GM19099 (cell line): ENCODE measurements around the gene HS3ST3A1.

Experiments
- POLR2A ChIP-seq: IDR thresholded peaks from 3 replicates; pipeline ENCODE4 v1.6.1; 2011; ENCODE audit warnings: low read depth; ENCODE audit not compliant: insufficient read length; ENCODE audit errors: extremely low read depth

Gene HS3ST3A1

DNA sequence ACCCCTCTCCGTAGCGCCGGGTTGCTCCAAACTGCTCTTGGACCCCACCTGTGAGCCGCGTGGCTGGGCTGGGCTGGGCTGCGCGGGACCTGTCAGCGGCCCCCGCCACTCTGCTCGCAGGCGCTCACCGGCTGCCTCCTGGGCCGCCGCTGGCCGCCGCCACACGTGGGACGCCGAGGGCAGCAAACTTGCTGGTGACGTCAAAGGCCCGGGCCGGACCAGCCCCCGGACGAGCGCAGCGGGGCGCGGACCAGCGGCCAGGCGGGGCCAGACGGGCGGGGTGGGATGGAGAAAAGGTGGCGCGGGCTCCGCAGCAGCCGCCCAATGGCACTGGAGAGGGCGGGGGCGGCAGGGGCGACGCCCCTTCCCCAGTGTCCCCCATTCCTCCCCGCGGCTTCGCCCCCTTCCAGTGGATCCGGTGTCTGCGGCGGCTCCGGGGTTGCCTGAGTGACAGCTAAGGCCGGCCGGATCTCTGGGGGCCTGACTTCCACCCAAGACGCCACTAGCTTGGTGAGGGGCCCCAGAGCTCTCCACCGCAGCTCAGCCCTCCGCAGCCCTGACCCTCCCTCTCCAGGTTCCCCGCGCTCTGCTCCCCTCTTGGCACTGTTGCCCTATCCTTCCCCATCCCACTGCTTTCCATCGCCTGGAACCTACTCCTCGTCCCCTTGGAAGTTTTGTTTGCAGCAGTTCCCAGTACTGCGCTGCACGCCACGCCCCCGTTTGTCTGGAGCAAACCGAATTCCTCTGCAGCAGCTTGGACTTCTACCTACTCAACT is at the start of gene HS3ST3A1:
Gene HS3ST3A1 (minus strand): TSS at position 154 of the 776 bp plus-strand sequence. CDS start 800 bp downstream, outside the sequence.
- TF ChIP-seq POLR2A: no peak

DNA sequence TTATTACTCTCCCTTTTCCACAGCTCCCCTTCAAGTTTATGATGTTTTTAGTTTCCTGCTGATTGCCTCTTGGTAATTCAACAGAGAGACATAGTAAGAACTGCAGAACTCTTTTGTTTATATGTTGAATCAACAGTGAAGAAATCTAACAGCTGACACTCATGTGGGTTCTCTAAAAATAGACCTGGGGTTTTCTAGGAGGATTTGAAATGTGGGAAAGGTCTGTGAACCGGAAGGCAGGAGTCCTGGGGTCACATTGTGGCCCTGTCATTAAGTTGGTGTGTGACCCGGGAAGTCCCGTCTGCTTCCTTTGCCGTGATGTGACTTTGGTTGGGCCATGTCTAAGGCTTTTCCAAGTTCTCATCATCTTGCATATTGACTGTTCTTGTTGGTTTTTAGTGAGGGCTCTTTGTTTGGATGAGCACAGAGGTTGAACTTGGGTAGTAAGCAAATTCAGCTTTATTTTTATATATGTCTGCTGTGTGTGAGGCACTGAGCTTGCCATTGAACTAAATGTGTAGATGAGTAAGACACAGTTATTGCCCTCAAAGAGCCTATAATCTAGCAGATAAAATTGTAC is 48.5 kb upstream of the HS3ST3A1 start:
- TF ChIP-seq POLR2A: no peak

DNA sequence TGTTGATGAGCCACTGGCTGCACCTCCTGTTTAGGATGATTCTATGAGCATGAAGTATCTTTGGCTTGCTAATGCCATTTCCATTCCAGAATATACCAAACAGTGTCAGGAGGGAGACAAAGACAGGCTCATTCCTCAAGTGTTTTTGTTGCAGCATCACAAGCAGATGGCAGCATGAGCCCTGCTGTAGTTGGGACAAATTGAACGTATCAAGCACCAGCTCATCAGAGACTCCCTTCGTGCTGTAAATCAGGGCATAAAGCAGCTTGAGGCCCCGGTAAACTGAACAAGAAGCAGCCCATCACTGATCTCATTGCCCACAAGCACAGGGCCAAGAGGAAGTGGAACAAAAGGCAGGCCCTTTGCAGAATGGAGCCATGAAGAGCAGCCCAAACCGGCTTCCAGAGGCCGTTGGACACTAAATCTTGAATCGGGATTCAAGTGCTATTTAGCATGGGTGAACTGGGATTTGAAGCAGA is 45.9 kb upstream of the HS3ST3A1 start:
- TF ChIP-seq POLR2A: no peak

DNA sequence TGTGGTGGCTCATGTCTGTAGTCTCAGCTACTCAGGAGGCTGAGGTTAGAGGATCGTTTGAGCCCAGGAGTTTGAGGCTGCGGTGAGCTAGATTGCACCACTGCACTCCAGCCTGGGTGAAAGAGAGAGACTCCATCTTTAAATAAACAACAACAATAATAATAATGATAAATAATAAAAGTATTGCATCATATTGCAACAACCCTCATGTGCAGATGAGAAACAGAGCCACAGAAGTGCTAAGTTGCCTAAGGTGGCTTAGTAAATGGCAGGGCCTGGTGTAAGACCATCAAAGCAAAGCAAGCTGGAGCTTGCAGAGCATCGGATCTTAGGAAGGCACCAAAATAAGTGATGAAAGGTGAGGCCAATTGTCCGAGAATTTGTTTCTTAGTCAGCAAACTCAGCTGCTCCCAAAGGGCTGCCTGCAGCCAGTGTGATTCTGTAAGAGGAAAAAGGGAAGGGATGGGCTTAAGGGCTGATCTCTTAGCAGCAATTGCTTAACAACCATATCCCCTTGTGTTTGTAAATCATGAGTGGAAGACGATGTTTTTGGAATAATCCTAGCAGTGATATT is 45.3 kb upstream of the HS3ST3A1 start:
- TF ChIP-seq POLR2A: no peak

DNA sequence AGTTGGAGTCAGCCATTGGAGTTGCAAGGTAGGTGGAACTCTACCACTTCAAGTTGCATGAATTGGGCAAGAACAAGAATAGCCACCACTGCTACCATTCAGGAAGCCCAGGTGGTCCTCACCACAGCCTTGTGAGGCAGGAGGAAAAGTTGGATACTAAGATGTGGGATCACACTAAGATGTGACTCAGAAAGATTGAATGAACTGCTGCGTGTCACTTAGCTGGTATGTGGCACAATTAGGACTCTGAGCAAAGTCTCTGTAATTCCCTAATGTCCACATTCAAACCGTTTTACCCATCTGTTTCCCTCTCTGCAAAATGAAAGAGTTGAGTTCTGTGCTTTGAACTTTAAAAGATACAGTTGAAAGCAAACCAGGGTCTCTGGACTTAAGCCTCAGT is 44.7 kb upstream of the HS3ST3A1 start:
- no peak for TF ChIP-seq POLR2A

DNA sequence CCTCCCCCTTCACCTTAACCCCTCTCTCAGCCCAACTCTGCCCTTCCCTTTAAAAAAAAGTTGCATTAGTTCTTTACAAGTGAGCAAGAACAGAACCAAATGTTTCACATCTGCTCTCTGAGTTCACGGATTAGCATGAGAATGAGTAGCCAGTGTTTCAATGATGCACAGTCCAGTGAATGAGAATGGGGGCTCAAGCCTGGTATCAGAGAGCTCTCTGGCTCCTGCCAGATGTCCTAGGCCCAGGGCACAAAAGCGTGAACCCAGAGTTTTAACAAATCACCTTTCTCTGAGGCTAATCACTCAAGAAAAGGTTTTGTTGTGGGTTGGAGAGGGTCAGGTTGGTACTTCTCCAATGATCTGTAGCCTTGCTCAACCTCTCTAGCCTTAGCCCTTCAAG is 41.5 kb upstream of the HS3ST3A1 start:
- TF ChIP-seq POLR2A: no peak

DNA sequence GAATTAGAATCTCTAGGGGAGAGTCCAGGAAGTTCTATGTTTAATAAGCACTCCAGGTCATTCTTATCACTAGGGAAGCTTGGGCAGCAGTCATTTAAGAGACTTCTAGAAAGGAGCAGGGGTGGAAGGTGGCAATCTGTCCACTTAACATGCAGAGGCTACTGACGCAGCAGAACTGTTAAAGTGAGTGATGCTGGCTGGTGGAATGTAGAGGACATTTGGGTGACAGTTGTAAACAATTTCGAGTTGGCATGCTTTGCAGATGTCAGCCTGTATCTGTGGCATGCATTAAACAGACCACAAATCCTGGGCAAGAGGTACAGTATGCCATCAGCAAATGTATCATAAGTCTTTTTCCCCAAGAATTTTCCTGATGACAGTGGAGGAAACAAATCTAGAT is 40.5 kb upstream of the HS3ST3A1 start:
- no peak for TF ChIP-seq POLR2A

DNA sequence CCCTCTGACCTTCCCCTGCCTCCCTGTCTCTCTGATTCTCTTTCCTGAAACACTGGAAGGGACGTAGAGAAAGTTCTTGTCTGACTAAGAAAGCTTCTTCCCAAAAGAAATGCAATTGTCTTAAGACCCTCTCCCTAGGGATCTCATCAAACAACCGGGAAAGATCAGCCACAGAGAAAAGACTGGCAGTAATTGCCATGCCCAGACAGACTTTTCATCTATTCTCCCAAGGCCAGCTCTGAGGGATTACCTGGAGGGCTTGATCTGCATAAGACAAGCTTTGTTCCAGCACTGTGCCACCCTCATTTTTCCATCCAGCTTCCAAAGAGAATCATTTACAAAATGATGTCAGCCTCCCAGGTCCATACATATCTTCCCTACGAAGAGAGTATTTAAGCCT is 38.8 kb upstream of the HS3ST3A1 start:
- no peak for TF ChIP-seq POLR2A

DNA sequence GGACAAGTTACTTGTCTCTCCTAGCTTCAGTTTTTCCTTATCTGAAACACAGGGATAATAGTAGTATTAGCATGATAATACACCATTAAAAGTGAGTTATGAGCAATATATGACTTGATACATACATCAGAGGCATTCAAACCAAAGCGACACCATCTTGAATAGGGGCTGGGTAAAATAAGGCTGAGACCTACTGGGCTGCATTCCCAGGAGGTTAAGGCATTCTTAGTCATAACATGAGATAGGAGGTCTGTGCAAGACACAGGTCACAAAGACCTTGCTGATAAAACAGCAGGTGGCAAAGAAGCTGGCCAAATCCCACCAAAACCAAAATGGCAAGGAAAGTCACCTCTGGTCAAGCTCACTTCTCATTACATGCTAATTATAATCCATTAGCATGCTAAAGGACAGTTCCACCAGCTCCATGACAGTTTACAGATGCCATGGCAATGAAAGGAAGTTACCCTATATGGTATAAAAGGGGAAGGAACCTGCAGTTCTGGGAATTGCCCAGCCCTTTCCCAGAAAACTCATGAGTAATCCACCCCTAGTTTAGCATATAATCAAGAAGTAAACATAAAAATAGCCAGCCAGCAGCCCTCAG is 37.2 kb upstream of the HS3ST3A1 start:
- TF ChIP-seq POLR2A: no peak

DNA sequence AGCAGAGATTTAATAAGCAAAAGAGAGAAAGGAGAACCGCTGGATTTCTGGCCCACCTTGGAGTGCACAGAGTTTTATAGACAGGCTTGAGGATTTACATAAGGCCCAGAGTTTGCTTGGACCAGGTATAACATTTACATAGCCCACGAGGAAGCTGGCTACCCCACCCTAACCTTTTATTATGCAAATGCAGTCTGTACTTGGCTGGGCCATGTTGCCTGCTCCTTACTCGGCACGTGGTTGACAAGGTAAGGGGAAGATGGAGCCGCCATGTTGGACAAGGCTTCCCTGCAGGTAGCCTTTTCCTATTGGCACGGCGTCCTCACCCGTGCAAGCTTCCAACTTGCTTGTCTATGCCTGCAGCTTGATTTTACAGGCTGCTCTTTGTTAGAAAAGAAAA is 35.2 kb upstream of the HS3ST3A1 start:
- no peak for TF ChIP-seq POLR2A

DNA sequence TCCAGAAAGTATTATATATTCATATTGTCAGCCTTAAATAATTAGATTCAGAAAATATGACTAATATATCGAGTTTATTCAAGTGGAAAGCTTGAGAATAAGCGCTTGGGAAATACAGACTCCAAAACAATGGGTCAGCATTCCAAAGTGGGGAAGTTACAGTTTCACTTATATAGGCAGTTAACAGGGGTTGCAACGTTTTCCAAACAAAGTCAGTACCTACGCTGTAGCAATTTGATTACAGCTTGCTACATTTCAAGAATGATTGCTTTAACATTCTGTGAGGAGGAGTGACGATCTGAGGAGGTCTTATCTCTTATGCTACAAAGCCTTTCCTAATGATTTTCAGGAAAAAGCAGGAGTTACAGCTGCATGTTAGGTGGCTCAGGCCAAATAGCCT is 34.2 kb upstream of the HS3ST3A1 start:
- no peak for TF ChIP-seq POLR2A

DNA sequence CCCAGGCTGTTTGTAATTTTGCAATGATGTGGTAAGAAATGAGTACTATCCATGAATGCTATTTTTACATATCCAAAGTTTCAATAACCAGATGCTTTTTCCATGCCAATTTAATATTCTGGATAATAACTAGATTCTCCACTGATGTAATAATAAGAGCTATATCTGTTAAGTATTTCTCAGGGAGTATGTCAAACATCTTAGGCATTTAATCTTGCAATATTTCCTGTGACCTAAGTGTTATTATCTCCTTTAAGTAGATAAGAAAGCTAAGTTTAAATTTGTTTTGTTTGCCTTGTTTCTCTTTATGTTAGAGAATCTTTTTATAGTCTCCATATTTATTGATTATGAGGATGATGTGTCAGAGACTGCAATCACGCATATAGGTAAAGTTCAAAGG is 32.3 kb upstream of the HS3ST3A1 start:
- TF ChIP-seq POLR2A: no peak

DNA sequence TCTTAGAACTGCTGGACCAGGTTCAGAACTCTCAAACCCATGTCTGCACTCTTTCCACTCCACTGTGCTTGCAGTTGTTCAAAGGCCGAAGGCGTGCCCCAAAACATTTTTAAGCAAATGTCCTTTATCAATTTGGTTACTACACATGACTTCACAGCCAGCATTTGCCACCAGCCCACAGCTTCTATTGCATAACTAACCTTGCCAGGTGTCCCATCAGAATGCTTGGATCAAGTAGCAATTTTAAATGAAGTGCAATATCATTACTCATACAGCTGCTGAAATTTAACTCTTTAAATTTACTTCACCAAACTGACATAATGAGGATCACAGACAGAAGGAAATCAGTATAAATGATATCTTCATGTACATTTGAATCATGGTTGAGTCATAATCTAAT is 29.8 kb upstream of the HS3ST3A1 start:
- no peak for TF ChIP-seq POLR2A

DNA sequence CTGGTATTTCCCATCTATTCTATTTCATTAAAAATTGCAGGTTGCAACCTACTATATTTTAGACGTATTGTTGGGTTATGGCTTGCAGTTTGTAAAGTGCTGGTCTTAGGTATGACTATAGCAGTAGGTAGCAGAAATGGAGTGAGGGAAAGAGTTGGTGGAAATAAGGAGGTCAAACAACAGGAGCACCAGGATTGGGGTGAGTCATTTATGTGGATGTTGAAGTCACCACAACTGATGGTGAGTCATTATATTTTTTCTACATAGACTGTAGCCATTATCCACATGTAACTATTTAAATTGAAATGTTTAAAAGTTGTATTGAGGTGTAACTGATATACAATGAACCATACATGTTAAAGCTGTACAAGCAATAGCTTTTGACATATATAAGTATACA is 25.0 kb upstream of the HS3ST3A1 start:
- no peak for TF ChIP-seq POLR2A

DNA sequence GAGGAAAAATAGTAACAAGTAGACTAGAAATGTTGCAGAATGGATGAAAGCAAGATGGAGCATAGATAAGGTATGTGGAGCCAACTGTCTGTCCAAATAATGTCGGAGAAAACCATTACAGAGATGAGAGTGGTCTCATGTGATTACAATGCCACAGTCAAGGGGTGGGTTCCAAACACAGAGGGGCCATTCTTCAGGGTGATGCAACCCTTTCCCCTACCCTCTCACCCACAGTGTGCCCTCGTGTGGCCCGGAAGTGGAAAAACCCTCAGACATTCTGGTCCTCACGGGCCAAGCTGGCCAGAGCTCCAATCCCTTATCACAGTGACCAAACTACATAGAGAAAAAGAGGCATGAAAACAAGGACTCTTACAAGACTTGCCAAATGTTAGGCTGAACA is 17.7 kb upstream of the HS3ST3A1 start:
- no peak for TF ChIP-seq POLR2A

DNA sequence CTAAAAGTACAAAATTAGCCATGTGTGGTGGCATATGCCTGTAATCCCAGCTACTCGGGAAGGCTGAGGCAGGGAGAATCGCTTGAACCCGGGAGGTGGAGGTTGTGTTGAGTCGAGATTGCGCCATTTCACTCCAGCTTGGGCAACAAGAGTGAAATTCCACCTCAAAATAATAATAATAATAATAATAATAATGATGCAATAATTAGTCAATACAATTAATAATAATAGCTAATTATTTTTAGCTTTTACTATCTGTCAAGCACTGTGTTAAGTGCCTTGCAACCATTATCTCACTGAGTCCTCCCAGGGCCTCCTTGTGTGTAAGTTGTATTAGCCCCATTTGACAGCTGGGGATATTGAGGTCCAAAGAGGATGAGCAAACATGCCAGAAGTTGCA is 14.3 kb upstream of the HS3ST3A1 start:
- TF ChIP-seq POLR2A: no peak
